CD14-positive monocyte (primary cell): ENCODE measurements around the gene PAQR5. TPM values are rescaled to one million over a fixed set of nuclear protein-coding genes. Genes with fewer than 3 reads are reported as not detected.

Source experiments
- DNase-seq, 3 donors: peaks; one replicate each; pipeline ENCODE4 v3.0.0-alpha.2; 2011 to 2022
- H2AFZ ChIP-seq: 2 replicates; pipeline ENCODE4 v1.6.0; 2012; ENCODE audit warnings: mild to moderate bottlenecking, low read depth, low read length, inconsistent platforms; ENCODE audit not compliant: insufficient read depth, poor library complexity, severe bottlenecking
- H3K27ac ChIP-seq, 2 donors: 1 replicate in 1 of 2; 2 replicates in 1 of 2; pipeline ENCODE4 v1.5.1; 2012 to 2013; ENCODE audit warnings: low read length in 2 of 2, control low read depth in 1 of 2, inconsistent platforms in 1 of 2, low read depth in 1 of 2, mild to moderate bottlenecking in 1 of 2
- H3K27me3 ChIP-seq, 2 donors: one replicate each; pipeline versions ENCODE4 v1.6.0 to v1.6.1; 2011 to 2013; ENCODE audit warnings: low read length in 2 of 2; ENCODE audit not compliant: control insufficient read depth in 2 of 2, insufficient read depth in 2 of 2
- H3K36me3 ChIP-seq, 2 donors: replicated peaks in 1 of 2; 1 replicate in 1 of 2; 2 replicates in 1 of 2; pipeline versions ENCODE4 v1.5.1 to v1.6.1; 2012 to 2013; ENCODE audit warnings: low read length in 2 of 2, control low read depth in 1 of 2, inconsistent platforms in 1 of 2, mild to moderate bottlenecking in 1 of 2; ENCODE audit not compliant: insufficient read depth in 2 of 2, control insufficient read depth in 1 of 2
- H3K4me1 ChIP-seq, 2 donors: 1 replicate in 1 of 2; 2 replicates in 1 of 2; pipeline versions ENCODE4 v1.5.1 to v1.6.1; 2012 to 2013; ENCODE audit warnings: low read length in 2 of 2, control low read depth in 1 of 2, inconsistent platforms in 1 of 2, mild to moderate bottlenecking in 1 of 2, moderate library complexity in 1 of 2; ENCODE audit not compliant: insufficient read depth in 2 of 2, control insufficient read depth in 1 of 2
- H3K4me2 ChIP-seq: replicated peaks from 2 replicates; pipeline ENCODE3; 2012; ENCODE audit warnings: low read length, moderate library complexity, mild to moderate bottlenecking; ENCODE audit not compliant: poor library complexity, severe bottlenecking; ENCODE audit errors: extremely low read depth
- H3K4me3 ChIP-seq, 3 experiments: fragments of 200-600 bp in 1 of 3; sonication (generic) in 1 of 3; replicated peaks in 1 of 3; 1 replicate in 2 of 3; 2 replicates in 1 of 3; pipeline ENCODE4 v1.5.1; 2011 to 2013; ENCODE audit warnings: low read length in 3 of 3, mild to moderate bottlenecking in 3 of 3, control low read depth in 2 of 3, low read depth in 2 of 3, inconsistent platforms in 1 of 3, moderate library complexity in 1 of 3
- H3K79me2 ChIP-seq: 2 replicates; pipeline ENCODE4 v1.6.0; 2012; ENCODE audit warnings: mild to moderate bottlenecking, control low read depth, inconsistent platforms, low read length, moderate library complexity; ENCODE audit not compliant: insufficient read depth
- H3K9ac ChIP-seq: 2 replicates; pipeline ENCODE4 v1.6.0; 2017; ENCODE audit warnings: low read length, mild to moderate bottlenecking; ENCODE audit not compliant: insufficient read depth, poor library complexity, severe bottlenecking
- H3K9me3 ChIP-seq, 2 donors: replicated peaks in 1 of 2; 1 replicate in 1 of 2; 2 replicates in 1 of 2; pipeline versions ENCODE4 v1.5.1 to v1.6.1; 2012 to 2013; ENCODE audit warnings: low read length in 2 of 2, control low read depth in 1 of 2; ENCODE audit not compliant: control insufficient read depth in 1 of 2, insufficient read depth in 1 of 2
- H4K20me1 ChIP-seq: 2 replicates; pipeline ENCODE4 v1.6.0; 2012; ENCODE audit warnings: mild to moderate bottlenecking, low read length, control low read depth, moderate library complexity; ENCODE audit not compliant: insufficient read depth
- H3K27ac Mint-ChIP-seq, 7 donors: one replicate each; pipeline ENCODE4 v1.8.0; 2020; ENCODE audit warnings: mild to moderate bottlenecking in 7 of 7, mixed read lengths in 7 of 7, moderate library complexity in 6 of 7, inconsistent platforms in 2 of 7
- H3K27me3 Mint-ChIP-seq, 3 donors: one replicate each; pipeline ENCODE4 v1.8.0; 2021 to 2022; ENCODE audit warnings: low read depth in 3 of 3, mild to moderate bottlenecking in 3 of 3, mixed read lengths in 3 of 3, moderate library complexity in 3 of 3, inconsistent platforms in 1 of 3
- H3K36me3 Mint-ChIP-seq, 2 donors: one replicate each; pipeline ENCODE4 v1.8.0; 2020; ENCODE audit warnings: mixed read lengths in 2 of 2, inconsistent platforms in 1 of 2, mild to moderate bottlenecking in 1 of 2
- H3K4me1 Mint-ChIP-seq: one replicate; pipeline ENCODE4 v1.8.0; 2020; ENCODE audit warnings: mild to moderate bottlenecking, mixed read lengths
- H3K4me3 Mint-ChIP-seq, 2 donors: one replicate each; pipeline ENCODE4 v1.8.0; 2020; ENCODE audit warnings: mild to moderate bottlenecking in 2 of 2, mixed read lengths in 2 of 2, moderate library complexity in 1 of 2
- H3K9me3 Mint-ChIP-seq, 7 donors: one replicate each; pipeline ENCODE4 v1.8.0; 2020 to 2022; ENCODE audit warnings: mixed read lengths in 7 of 7, mild to moderate bottlenecking in 6 of 7, moderate library complexity in 6 of 7, inconsistent platforms in 2 of 7
- CTCF ChIP-seq: fragments of 200-600 bp; IDR thresholded peaks from one replicate; pipeline ENCODE4 v1.8.0; 2022; ENCODE audit warnings: antibody characterized with exemption, mild to moderate bottlenecking
- WGBS: methylation state at CpG from one replicate; pipeline ENCODE4 v1.1.5; 2013; ENCODE audit warnings: missing lambda C conversion rate; ENCODE audit not compliant: insufficient coverage; 5-methylcytosine and 5-hydroxymethylcytosine counted together
- intact Hi-C, 2 donors: fragments of 100-400 bp; cut with micrococcal nuclease; formaldehyde crosslinking; loops; one replicate each; pipeline versions ENCODE4 v1.15.0 to v1.15.1; 2023
- polyA plus RNA-seq, 3 donors: library from polyadenylated mRNA; depleted of rRNA in 1 of 3; unstranded in 2 of 3; stranded (reverse) in 1 of 3; fragments of 300-500 nt in 2 of 3; fragments of >200 nt in 1 of 3; fragmentation: Illumina TruSeq in 2 of 3; gene quantifications; 1 replicate in 2 of 3; 2 replicates in 1 of 3; pipeline ENCODE4 v1.2.3, GENCODE V29; 2012 to 2021

PAQR5 gene
- polyA plus RNA-seq, 3 donors = not detected

GRCh38 chr15:69433831-69434230 lies 135.1 kb downstream of the PAQR5 start:
- H4K20me1 ChIP-seq = no peaks in the 10 kb centered on the region
- peaks cover 25% of the 10 kb centered on the region for H3K4me1 Mint-ChIP-seq
- no peak overlapping the region for H3K4me2 ChIP-seq
- no peaks in the 10 kb centered on the region for H3K9me3 ChIP-seq
- intact Hi-C loops = no loop called here
- no peaks in the 10 kb centered on the region for H3K27me3 ChIP-seq
- H3K36me3 Mint-ChIP-seq = peaks cover 38 to 66% of the 10 kb centered on the region in 2 donors
- H3K27me3 Mint-ChIP-seq = no peaks in the 10 kb centered on the region
- H3K36me3 ChIP-seq = peaks cover 9 to 69% of the 10 kb centered on the region in 2 donors
- whole genome bisulfite sequencing = no CpG with 5 or more reads among the region's 1 CpG
- H3K9ac ChIP-seq = no peak overlapping the region
- H3K4me1 ChIP-seq = peaks cover 21 to 36% of the 10 kb centered on the region in 2 donors
- H3K4me3 Mint-ChIP-seq = no peak overlapping the region
- H3K4me3 ChIP-seq = no peak overlapping the region
- H3K79me2 ChIP-seq = peaks cover 23% of the 10 kb centered on the region
- peaks cover 0 to 2% (median 0%) of the 10 kb centered on the region in 7 donors for H3K9me3 Mint-ChIP-seq
- H3K27ac ChIP-seq = no peak overlapping the region
- H3K27ac Mint-ChIP-seq = no peak overlapping the region
- no peak for DNase-seq
- TF ChIP-seq CTCF = no peak
- H2AFZ ChIP-seq = no peak overlapping the region

- H4K20me1 ChIP-seq = no peaks in the 10 kb centered on the region
- Mint-ChIP-seq H3K9me3 (peaks cover 0 to 2% (median 0%) of the 10 kb centered on the region in 7 donors), H3K4me1 (peaks cover 29% of the 10 kb centered on the region), H3K27ac (peak overlapping the region in 1 of 7 donors; percentile 51), H3K4me3 (no peak overlapping the region), H3K27me3 (no peaks in the 10 kb centered on the region), H3K36me3 (peaks cover 34 to 62% of the 10 kb centered on the region in 2 donors)
- H3K4me1 ChIP-seq = peaks cover 25 to 40% of the 10 kb centered on the region in 2 donors
- no peak overlapping the region for H3K4me2 ChIP-seq
- TF ChIP-seq CTCF = no peak
- H3K79me2 ChIP-seq = peaks cover 23% of the 10 kb centered on the region
- no peaks in the 10 kb centered on the region for H3K27me3 ChIP-seq
- no peak overlapping the region for H3K27ac ChIP-seq
- H3K9ac ChIP-seq = no peak overlapping the region
- peaks cover 8 to 65% of the 10 kb centered on the region in 2 donors for H3K36me3 ChIP-seq
- no peak overlapping the region for H3K4me3 ChIP-seq
- intact Hi-C loops = no loop called here
- no CpG with 5 or more reads among the region's 5 CpGs for WGBS
- DNase-seq = no peak
- H3K9me3 ChIP-seq = no peaks in the 10 kb centered on the region
- H2AFZ ChIP-seq = no peak overlapping the region
These were observed 135.5 kb downstream of the PAQR5 start for GRCh38 chr15:69434238-69434637.
